ENCODE data around the gene SECISBP2.

Gene SECISBP2

DNA sequence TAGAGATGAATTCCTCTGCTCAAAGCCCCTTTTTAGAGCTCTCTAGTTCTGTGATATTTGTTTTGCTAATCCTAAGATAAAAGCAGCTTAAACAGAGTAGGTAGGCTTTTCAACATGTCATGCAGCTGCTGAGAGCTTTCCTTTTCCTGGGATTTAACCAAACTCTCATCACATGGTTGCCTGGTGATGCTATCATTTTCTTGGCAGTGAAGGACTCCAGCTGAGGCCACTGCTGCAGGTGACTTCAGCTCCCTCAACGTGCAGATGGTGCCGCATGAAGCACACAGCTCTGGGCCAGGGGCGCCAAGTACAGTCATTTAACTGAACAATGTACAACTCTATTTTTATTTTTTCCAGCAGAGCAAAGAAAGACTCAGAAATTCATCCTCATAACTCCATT is 42.2 kb downstream of the SECISBP2 start:
- no peaks in the 10 kb centered on the region for H3K27me3 ChIP-seq (ENCODE audit: low read length)
- no peaks in the 10 kb centered on the region for H3K9me3 ChIP-seq (ENCODE audit: insufficient read depth, low read length)
- H3K27ac ChIP-seq (ENCODE audit: low read depth, low read length) = no peak overlapping the region
- H3F3A ChIP-seq (ENCODE audit: insufficient read depth) = no peaks in the 10 kb centered on the region
- TF ChIP-seq, protein P1, sequence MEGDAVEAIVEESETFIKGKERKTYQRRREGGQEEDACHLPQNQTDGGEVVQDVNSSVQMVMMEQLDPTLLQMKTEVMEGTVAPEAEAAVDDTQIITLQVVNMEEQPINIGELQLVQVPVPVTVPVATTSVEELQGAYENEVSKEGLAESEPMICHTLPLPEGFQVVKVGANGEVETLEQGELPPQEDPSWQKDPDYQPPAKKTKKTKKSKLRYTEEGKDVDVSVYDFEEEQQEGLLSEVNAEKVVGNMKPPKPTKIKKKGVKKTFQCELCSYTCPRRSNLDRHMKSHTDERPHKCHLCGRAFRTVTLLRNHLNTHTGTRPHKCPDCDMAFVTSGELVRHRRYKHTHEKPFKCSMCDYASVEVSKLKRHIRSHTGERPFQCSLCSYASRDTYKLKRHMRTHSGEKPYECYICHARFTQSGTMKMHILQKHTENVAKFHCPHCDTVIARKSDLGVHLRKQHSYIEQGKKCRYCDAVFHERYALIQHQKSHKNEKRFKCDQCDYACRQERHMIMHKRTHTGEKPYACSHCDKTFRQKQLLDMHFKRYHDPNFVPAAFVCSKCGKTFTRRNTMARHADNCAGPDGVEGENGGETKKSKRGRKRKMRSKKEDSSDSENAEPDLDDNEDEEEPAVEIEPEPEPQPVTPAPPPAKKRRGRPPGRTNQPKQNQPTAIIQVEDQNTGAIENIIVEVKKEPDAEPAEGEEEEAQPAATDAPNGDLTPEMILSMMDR (IDR thresholded peaks at IDR 0.05; ENCODE audit: insufficient read depth, low read length, poor library complexity, severe bottlenecking) = no peak
- TF ChIP-seq EZH2phosphoT487 (conservative IDR thresholded peaks at IDR 0.05; ENCODE audit: low read length) = no peak
- no peaks in the 10 kb centered on the region for H4K20me1 ChIP-seq (ENCODE audit: low read depth, low read length)
- H3K36me3 ChIP-seq (ENCODE audit: low read length) = peaks cover 13% of the 10 kb centered on the region; the same call in 1 of the 2 replicates
- H3K4me2 ChIP-seq (ENCODE audit: low read depth, low read length, poor library complexity, severe bottlenecking) = no peak overlapping the region
- no peaks in the 10 kb centered on the region for H3K9me2 ChIP-seq (replicated peaks; ENCODE audit: insufficient read depth, low read length)
- H2AFZ ChIP-seq (ENCODE audit: low read depth, low read length, severe bottlenecking) = no peak overlapping the region
- H3K4me3 ChIP-seq (ENCODE audit: insufficient read depth, low read length, poor library complexity, severe bottlenecking) = no peak overlapping the region
- H3K9ac ChIP-seq (ENCODE audit: low read length) = no peak overlapping the region
- H3K79me2 ChIP-seq (ENCODE audit: insufficient read depth, low read length) = no peaks in the 10 kb centered on the region

DNA sequence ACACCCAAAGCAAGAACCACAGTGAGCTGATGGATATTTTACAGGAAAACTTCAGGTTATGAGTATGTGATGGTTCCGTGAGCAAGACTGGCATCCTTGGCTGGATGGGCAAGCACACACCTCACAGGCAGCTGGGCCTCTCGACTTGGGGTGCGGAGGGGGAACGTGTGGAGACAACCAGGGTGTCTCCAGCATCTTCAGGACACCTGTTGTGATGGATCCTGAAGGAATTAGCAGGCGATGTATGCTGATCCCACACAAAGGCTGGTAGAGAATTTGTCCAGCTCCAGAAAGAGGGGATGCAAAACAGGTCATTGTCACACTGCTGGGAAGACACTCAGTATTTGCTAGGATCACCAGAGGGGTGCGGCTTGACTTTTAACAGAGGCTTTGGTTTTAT is 42.7 kb downstream of the SECISBP2 start:
- Histone ChIP-seq H4K20me1 (ENCODE audit: low read depth, low read length) (no peaks in the 10 kb centered on the region), H3F3A (ENCODE audit: insufficient read depth) (no peaks in the 10 kb centered on the region), H3K27ac (ENCODE audit: low read depth, low read length) (no peak overlapping the region), H3K4me2 (ENCODE audit: low read depth, low read length, poor library complexity, severe bottlenecking) (no peak overlapping the region), H3K36me3 (ENCODE audit: low read length) (peaks cover 13% of the 10 kb centered on the region; the same call in 1 of the 2 replicates), H3K9me2 (replicated peaks; ENCODE audit: insufficient read depth, low read length) (no peaks in the 10 kb centered on the region), H3K9ac (ENCODE audit: low read length) (no peak overlapping the region), H3K79me2 (ENCODE audit: insufficient read depth, low read length) (no peaks in the 10 kb centered on the region), H3K27me3 (ENCODE audit: low read length) (no peaks in the 10 kb centered on the region), H3K9me3 (ENCODE audit: insufficient read depth, low read length) (no peaks in the 10 kb centered on the region), H2AFZ (ENCODE audit: low read depth, low read length, severe bottlenecking) (no peak overlapping the region), H3K4me3 (ENCODE audit: insufficient read depth, low read length, poor library complexity, severe bottlenecking) (no peak overlapping the region)
- TF ChIP-seq, protein P1 (IDR thresholded peaks at IDR 0.05; ENCODE audit: insufficient read depth, low read length, poor library complexity, severe bottlenecking) = no peak
- TF ChIP-seq EZH2phosphoT487 (conservative IDR thresholded peaks at IDR 0.05; ENCODE audit: low read length) = no peak

DNA sequence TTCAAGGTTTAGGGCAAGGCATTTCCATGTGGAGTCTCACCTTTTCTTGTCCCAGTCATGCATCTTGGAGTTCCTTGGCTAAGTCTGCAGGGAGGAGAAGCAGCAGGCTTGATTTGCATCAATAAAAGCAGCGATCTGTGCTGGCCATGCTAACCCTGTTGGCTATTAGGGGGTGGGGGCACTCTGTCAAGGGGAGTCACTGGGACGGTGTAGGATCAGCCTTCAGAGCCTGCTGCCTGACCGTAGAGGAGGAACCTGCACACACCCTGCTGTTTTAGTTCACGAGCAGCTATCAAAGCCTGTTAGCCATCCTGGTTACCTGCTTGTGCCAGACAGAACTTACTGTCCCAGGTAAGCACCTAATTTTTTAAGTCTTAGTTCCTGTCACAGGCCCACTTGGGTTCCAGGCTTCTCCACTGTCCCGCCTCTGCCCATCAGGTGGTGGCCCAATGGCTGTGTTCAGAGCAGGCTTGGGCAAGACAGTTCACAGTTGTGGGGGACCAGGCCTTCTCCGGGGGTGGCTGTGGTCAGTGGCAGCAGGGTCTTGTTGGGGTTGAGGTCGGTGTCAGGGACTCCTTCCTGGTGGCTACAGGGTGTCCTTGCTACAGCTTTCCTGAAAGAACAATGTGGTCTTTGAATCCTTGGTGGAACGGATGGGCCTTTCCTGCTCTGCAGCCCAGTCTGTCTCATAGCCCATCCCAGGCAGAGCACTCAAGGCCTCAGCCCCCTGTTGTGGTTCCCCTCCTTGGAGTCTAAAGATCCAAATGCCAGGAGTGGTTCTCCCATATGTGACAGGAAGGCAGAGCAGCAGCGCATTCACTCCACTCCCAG is 43.7 kb downstream of the SECISBP2 start:
- TF ChIP-seq EZH2phosphoT487 (conservative IDR thresholded peaks at IDR 0.05; ENCODE audit: low read length) = no peak
- H4K20me1 ChIP-seq (ENCODE audit: low read depth, low read length) = no peaks in the 10 kb centered on the region
- no peak overlapping the region for H3K4me3 ChIP-seq (ENCODE audit: insufficient read depth, low read length, poor library complexity, severe bottlenecking)
- H3K9me3 ChIP-seq (ENCODE audit: insufficient read depth, low read length) = no peaks in the 10 kb centered on the region
- H3K9me2 ChIP-seq (replicated peaks; ENCODE audit: insufficient read depth, low read length) = no peaks in the 10 kb centered on the region
- no peak overlapping the region for H2AFZ ChIP-seq (ENCODE audit: low read depth, low read length, severe bottlenecking)
- H3K27ac ChIP-seq (ENCODE audit: low read depth, low read length) = no peak overlapping the region
- no peaks in the 10 kb centered on the region for H3F3A ChIP-seq (ENCODE audit: insufficient read depth)
- no peaks in the 10 kb centered on the region for H3K79me2 ChIP-seq (ENCODE audit: insufficient read depth, low read length)
- H3K9ac ChIP-seq (ENCODE audit: low read length) = no peak overlapping the region
- H3K4me2 ChIP-seq (ENCODE audit: low read depth, low read length, poor library complexity, severe bottlenecking) = no peak overlapping the region
- H3K36me3 ChIP-seq (ENCODE audit: low read length) = peaks cover 13% of the 10 kb centered on the region; the same call in 1 of the 2 replicates
- no peaks in the 10 kb centered on the region for H3K27me3 ChIP-seq (ENCODE audit: low read length)

Data from SU-DHL-6 (cell line).